ENCODE measurements around the gene ZBED5.

DNA sequence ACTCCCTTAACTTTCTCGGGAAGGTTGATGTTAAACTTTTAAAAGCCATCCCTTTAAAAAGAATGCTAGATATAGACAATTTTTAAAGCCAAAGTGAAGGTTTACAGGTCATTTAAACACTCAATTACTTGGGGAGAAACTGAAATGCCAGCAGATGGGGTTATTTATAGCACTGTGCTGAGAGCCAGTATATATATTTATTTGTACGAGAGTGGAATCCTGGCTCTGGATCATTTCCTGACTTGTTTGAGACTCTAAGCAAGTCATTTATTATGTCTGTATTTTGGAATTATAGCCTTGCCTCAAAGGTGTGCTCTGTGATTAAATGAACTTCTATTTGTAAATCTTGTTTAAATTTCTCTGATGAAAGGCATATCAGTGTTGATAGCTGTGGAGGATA is 6.8 kb upstream of the ZBED5 start:
- no peak for TF ChIP-seq POLR2A (IDR thresholded peaks at IDR 0.05)
- no peak for TF ChIP-seq POLR2AphosphoS5 (IDR thresholded peaks at IDR 0.05)
- TF ChIP-seq, protein P1, sequence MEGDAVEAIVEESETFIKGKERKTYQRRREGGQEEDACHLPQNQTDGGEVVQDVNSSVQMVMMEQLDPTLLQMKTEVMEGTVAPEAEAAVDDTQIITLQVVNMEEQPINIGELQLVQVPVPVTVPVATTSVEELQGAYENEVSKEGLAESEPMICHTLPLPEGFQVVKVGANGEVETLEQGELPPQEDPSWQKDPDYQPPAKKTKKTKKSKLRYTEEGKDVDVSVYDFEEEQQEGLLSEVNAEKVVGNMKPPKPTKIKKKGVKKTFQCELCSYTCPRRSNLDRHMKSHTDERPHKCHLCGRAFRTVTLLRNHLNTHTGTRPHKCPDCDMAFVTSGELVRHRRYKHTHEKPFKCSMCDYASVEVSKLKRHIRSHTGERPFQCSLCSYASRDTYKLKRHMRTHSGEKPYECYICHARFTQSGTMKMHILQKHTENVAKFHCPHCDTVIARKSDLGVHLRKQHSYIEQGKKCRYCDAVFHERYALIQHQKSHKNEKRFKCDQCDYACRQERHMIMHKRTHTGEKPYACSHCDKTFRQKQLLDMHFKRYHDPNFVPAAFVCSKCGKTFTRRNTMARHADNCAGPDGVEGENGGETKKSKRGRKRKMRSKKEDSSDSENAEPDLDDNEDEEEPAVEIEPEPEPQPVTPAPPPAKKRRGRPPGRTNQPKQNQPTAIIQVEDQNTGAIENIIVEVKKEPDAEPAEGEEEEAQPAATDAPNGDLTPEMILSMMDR (IDR thresholded peaks at IDR 0.05), result no peak
- TF ChIP-seq EP300 (IDR thresholded peaks at IDR 0.05), result no peak

Measured in suprapubic skin (tissue), 4 donors.